HG03139 (cell line): ENCODE data around the gene FLG2.
"Not testable (repeated sequence)": the region's sequence is repeated elsewhere in the genome, so short reads cannot be mapped to it uniquely, and the experiment has no call there.

ENCODE experiments used
- ATAC-seq: cut with Tn5 transposase; IDR thresholded peaks from one replicate; pipeline ENCODE4 v1.9.1; 2021; ENCODE audit not compliant: unreplicated experiment

The FLG2 gene

GRCh38 chr1:152313319-152313801 lies 46.4 kb downstream of the FLG2 start:
- ATAC-seq, result no peak

GRCh38 chr1:152312169-152312568 lies 47.6 kb downstream of the FLG2 start:
- not testable (repeated sequence) for ATAC-seq

- no peak for ATAC-seq
Observed at GRCh38 chr1:152309955-152310354, 49.9 kb downstream of the FLG2 start.

- ATAC-seq, result not testable (repeated sequence)
Observed at GRCh38 chr1:152309320-152309901, 50.4 kb downstream of the FLG2 start.

- not testable (repeated sequence) for ATAC-seq
Observed at GRCh38 chr1:152308758-152309157, 51.0 kb downstream of the FLG2 start.

GRCh38 chr1:152307970-152308369 lies 51.8 kb downstream of the FLG2 start:
- not testable (repeated sequence) for ATAC-seq

GRCh38 chr1:152306123-152306522 lies 53.7 kb downstream of the FLG2 start:
- ATAC-seq, result not testable (repeated sequence)

- ATAC-seq, result not testable (repeated sequence)
Observed at GRCh38 chr1:152304773-152305172, 55.0 kb downstream of the FLG2 start.

- ATAC-seq, result not testable (repeated sequence)
Observed at GRCh38 chr1:152303139-152303872, 56.5 kb downstream of the FLG2 start.
